Measurements from ENCODE around the gene STOX1.
A peak's percentile ranks its signal among the peaks of the same experiment; 100 is the strongest.
"Not testable (repeated sequence)": the region's sequence is repeated elsewhere in the genome, so short reads cannot be mapped to it uniquely, and the experiment has no call there.

STOX1 gene

GRCh38 chr10:68900427-68901104 is 73.2 kb downstream of the STOX1 start:
- H3K27ac ChIP-seq, result peak overlapping the region; percentile 98
- TF ChIP-seq CTCF (conservative IDR thresholded peaks at IDR 0.05), result no peak

- H3K27ac ChIP-seq, result peak within 1 kb of the TSS; percentile 98
- 0 out of 2 replicates have a peak, but pooled peaks have one; percentile 24 for TF ChIP-seq CTCF (conservative IDR thresholded peaks at IDR 0.05)
Observed at GRCh38 chr10:68901105-68901927, 74.0 kb downstream of the STOX1 start, which contains the start of gene DDX50. DDX50 (plus strand) TSS chr10:68901315; CDS start chr10:68901385, 70 bp downstream.

- TF ChIP-seq CTCF (conservative IDR thresholded peaks at IDR 0.05), result no peak
- peak overlapping the region; percentile 98 for H3K27ac ChIP-seq
Observed at GRCh38 chr10:68902382-68902781, 75.1 kb downstream of the STOX1 start.

- H3K27ac ChIP-seq, result no peak overlapping the region
- no peak for TF ChIP-seq CTCF (conservative IDR thresholded peaks at IDR 0.05)
Observed at GRCh38 chr10:68924593-68924992, 97.3 kb downstream of the STOX1 start.

GRCh38 chr10:68925489-68925888 is 98.2 kb downstream of the STOX1 start:
- no peak for TF ChIP-seq CTCF (conservative IDR thresholded peaks at IDR 0.05)
- H3K27ac ChIP-seq, result no peak overlapping the region

GRCh38 chr10:68929157-68929556 is 101.8 kb downstream of the STOX1 start:
- not testable (repeated sequence) for H3K27ac ChIP-seq

- not testable (repeated sequence) for H3K27ac ChIP-seq
Observed at GRCh38 chr10:68929888-68930287, 102.6 kb downstream of the STOX1 start.

- not testable (repeated sequence) for H3K27ac ChIP-seq
Observed at GRCh38 chr10:68932860-68933259, 105.5 kb downstream of the STOX1 start.

- no peak overlapping the region for H3K27ac ChIP-seq
- no peak for TF ChIP-seq CTCF (conservative IDR thresholded peaks at IDR 0.05)
Observed at GRCh38 chr10:68934994-68935393, 107.7 kb downstream of the STOX1 start.

All from VCaP (cell line).